ENCODE results near the gene COL17A1. TPM values are rescaled to one million over a fixed set of nuclear protein-coding genes. Genes with fewer than 3 reads are reported as not detected.

The COL17A1 gene
- total RNA-seq, 4 donors from 2014 or later: 0.12 to 10.7 (median 0.68) TPM

DNA sequence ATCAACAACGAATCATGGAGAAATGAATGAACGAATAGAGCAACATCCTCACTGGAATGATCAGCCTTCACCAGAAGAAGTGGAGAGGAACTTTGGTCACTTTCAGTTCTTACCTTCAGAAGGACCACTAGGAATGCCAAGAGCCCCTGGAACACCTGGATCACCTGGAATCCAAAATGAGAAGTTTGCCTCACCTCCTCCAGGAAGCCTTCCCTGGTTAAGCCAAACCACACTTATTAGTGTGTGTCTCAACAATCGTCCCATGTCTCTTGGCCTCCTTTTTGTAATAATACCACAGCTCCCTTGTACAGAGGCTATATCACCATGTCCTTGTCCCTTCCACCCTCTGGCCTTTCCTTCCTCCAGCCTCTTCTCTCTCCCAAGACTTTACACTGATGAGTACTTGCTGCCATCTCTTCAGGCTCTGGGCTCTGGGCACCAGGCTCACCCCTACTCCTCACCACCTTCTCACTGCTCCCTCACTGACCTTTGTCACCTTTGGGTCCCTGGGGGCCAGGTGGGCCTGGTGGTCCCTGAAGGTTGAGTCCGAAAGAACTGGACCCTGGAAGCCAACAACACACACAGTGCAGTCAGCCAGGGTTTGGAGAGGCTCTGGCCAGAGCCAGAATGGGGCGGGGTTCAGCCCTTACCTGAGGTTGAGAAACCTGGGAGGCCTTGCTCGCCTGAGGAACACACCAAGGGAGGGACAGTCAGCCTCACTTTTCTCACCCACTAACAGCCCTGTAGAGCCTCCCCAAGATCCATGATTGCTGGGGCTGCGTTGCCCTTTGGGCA, 46.5 kb downstream of the COL17A1 start:
- no peak for TF ChIP-seq EP300 (IDR thresholded peaks at IDR 0.05)
- no peak for TF ChIP-seq POLR2AphosphoS5 (IDR thresholded peaks at IDR 0.05)
- TF ChIP-seq, protein P1, sequence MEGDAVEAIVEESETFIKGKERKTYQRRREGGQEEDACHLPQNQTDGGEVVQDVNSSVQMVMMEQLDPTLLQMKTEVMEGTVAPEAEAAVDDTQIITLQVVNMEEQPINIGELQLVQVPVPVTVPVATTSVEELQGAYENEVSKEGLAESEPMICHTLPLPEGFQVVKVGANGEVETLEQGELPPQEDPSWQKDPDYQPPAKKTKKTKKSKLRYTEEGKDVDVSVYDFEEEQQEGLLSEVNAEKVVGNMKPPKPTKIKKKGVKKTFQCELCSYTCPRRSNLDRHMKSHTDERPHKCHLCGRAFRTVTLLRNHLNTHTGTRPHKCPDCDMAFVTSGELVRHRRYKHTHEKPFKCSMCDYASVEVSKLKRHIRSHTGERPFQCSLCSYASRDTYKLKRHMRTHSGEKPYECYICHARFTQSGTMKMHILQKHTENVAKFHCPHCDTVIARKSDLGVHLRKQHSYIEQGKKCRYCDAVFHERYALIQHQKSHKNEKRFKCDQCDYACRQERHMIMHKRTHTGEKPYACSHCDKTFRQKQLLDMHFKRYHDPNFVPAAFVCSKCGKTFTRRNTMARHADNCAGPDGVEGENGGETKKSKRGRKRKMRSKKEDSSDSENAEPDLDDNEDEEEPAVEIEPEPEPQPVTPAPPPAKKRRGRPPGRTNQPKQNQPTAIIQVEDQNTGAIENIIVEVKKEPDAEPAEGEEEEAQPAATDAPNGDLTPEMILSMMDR (IDR thresholded peaks at IDR 0.05): no peak
- TF ChIP-seq POLR2A (IDR thresholded peaks at IDR 0.05): no peak
- no peaks in the 10 kb centered on the region for H3K9me3 ChIP-seq
- H3K27ac ChIP-seq: no peak overlapping the region
- H3K4me3 ChIP-seq: no peak overlapping the region
- H3K27me3 ChIP-seq: no peaks in the 10 kb centered on the region
- H3K36me3 ChIP-seq: peaks cover 0 to 1% of the 10 kb centered on the region in 2 donors
- WGBS, 2 donors (ENCODE audit: low coverage in 1 of 2): 76 to 78% methylated on average over 4 to 5 of the region's 7 CpGs
- H3K4me1 ChIP-seq: no peaks in the 10 kb centered on the region
- no peak for ATAC-seq

DNA sequence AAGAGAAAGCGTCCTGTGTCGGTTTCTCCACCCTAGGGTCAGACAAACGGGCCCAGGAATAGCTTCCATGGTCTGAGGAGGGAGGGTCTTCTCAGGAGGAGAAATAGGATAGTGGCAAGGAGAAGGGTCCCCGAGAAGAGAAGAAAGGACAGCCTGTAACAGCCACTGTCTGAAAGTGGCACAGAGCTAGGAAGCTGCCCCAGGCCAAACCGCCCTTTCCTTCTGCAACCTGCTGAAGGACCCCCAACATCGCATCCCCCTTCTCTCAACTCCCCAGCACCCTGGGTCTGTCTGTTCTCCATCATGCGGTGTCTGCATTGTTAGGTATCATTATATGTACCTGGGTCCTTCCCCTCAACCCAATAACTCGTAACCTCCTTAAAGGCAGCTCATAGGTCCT, 47.1 kb downstream of the COL17A1 start:
- no peak for TF ChIP-seq POLR2A (IDR thresholded peaks at IDR 0.05)
- TF ChIP-seq, protein P1 (IDR thresholded peaks at IDR 0.05): no peak
- no peak for TF ChIP-seq POLR2AphosphoS5 (IDR thresholded peaks at IDR 0.05)
- TF ChIP-seq EP300 (IDR thresholded peaks at IDR 0.05): no peak
- no peaks in the 10 kb centered on the region for H3K4me1 ChIP-seq
- H3K9me3 ChIP-seq: no peaks in the 10 kb centered on the region
- H3K27ac ChIP-seq: no peak overlapping the region
- H3K4me3 ChIP-seq: no peak overlapping the region
- no peak for ATAC-seq
- 90 to 100% methylated on average over 2 to 3 of the region's 8 CpGs for WGBS, 2 donors (ENCODE audit: low coverage in 1 of 2)
- H3K27me3 ChIP-seq: no peaks in the 10 kb centered on the region
- H3K36me3 ChIP-seq: peaks cover 0 to 7% of the 10 kb centered on the region in 2 donors

DNA sequence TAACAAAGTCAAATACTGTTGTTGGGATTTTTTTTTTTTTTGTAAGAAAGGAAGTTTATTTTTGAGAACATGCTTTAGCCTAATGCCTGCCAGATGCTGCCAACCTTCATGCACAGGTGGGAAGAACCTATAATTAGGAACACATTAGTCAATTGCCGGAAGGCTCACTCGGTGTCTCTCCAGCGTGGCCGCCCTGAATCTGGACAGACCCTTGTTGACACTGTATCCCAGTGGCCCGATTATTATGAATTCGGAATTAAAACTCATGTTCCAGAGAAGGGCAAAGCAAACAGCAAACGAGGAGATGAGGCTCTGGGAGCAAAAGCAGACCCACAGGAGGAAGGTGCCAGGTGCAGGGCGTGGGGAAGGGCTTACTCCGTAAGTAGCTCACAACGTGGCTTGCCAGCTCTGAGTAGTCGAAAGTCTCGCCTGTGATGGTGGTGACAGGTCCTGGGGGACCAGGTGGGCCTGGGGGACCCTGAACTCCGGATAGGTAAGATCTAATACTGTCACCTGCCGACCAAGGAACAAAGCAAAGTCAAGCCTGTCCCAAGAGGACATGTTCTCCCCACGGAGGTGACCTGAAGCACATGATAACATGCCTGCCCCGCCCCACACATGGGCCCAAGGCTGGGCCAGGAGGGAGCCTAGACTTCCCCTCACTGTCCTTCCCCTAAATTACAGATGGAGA, 48.3 kb downstream of the COL17A1 start:
- TF ChIP-seq POLR2AphosphoS5 (IDR thresholded peaks at IDR 0.05) (no peak), POLR2A (IDR thresholded peaks at IDR 0.05) (no peak), EP300 (IDR thresholded peaks at IDR 0.05) (no peak)
- TF ChIP-seq, protein P1 (IDR thresholded peaks at IDR 0.05): no peak
- Histone ChIP-seq H3K9me3 (no peaks in the 10 kb centered on the region), H3K27ac (no peak overlapping the region), H3K27me3 (no peaks in the 10 kb centered on the region), H3K4me1 (no peaks in the 10 kb centered on the region), H3K4me3 (no peak overlapping the region), H3K36me3 (peaks cover 0 to 18% of the 10 kb centered on the region in 2 donors)
- no peak for ATAC-seq
- 77 to 80% methylated on average over 10 to 11 of the region's 16 CpGs for WGBS, 2 donors (ENCODE audit: low coverage in 1 of 2)

GRCh38 chr10:104036518-104037260, 49.0 kb downstream of the COL17A1 start:
- whole genome bisulfite sequencing, 2 donors (ENCODE audit: low coverage in 1 of 2): 84 to 89% methylated on average over 3 to 5 of the region's 21 CpGs

More at GRCh38 chr10:104036518-104037260, 49.0 kb downstream of the COL17A1 start:
- Histone ChIP-seq H3K27ac (no peak overlapping the region), H3K4me3 (no peak overlapping the region), H3K4me1 (no peaks in the 10 kb centered on the region), H3K27me3 (no peaks in the 10 kb centered on the region), H3K36me3 (peaks cover 0 to 25% of the 10 kb centered on the region in 2 donors), H3K9me3 (no peaks in the 10 kb centered on the region)
- no peak for ATAC-seq
- TF ChIP-seq EP300 (IDR thresholded peaks at IDR 0.05) (no peak), POLR2AphosphoS5 (IDR thresholded peaks at IDR 0.05) (no peak), POLR2A (IDR thresholded peaks at IDR 0.05) (no peak)
- TF ChIP-seq, protein P1 (IDR thresholded peaks at IDR 0.05): no peak
